Measurements from ENCODE around the gene ENTREP3. TPM values are rescaled to one million over a fixed set of nuclear protein-coding genes. Genes with fewer than 3 reads are reported as not detected.

The ENTREP3 gene
- total and polyA plus RNA-seq, 2 donors (not counting 3 experiments of a cell fraction or from before 2014, with no cell fraction given): 27.4 to 62.7 TPM

DNA sequence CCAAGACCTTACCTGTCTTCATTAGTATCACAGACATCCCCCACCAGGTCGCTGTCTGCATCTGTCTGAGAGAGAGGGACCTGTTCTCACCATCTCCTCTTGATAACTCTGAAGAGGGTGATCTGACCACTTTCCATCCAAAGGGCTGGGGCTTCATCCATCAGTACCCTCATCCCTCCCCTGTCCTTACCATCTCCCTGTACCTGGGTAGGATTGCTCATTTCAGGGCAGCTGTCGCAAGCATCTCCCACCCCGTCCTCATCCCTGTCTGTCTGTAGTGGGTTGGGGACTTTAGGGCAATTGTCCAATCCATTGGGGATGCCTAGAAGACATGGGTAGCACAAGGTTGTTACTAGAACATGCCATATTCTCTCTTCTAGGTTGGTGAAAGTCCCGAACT, 55.5 kb downstream of the ENTREP3 start:
- H3K9ac ChIP-seq (replicated peaks; ENCODE audit: extremely low read depth, insufficient read depth, low read length): no peak overlapping the region
- H3K9me1 ChIP-seq (replicated peaks; ENCODE audit: control insufficient read depth, extremely low read depth, insufficient read depth, low read length): no peaks in the 10 kb centered on the region
- H3K79me2 ChIP-seq (ENCODE audit: control insufficient read depth, insufficient read depth, low read length): no peaks in the 10 kb centered on the region
- TF ChIP-seq FOS (IDR thresholded peaks at IDR 0.05; ENCODE audit: borderline replicate concordance, insufficient read depth, low read length) (no peak), POLR2A (IDR thresholded peaks at IDR 0.05; ENCODE audit: low read depth, low read length) (no peak), POLR2AphosphoS5 (IDR thresholded peaks at IDR 0.05; ENCODE audit: insufficient read depth, low read depth, low read length) (no peak), MAX (IDR thresholded peaks at IDR 0.05; ENCODE audit: insufficient read depth, insufficient read length) (no peak), JUN (IDR thresholded peaks at IDR 0.05; ENCODE audit: borderline replicate concordance, insufficient read depth, insufficient read length, low read depth) (no peak), GATA2 (IDR thresholded peaks at IDR 0.05; ENCODE audit: insufficient read depth, insufficient read length, low read depth, low read length) (no peak)
- H3K4me3 ChIP-seq (replicated peaks in 1 of 3; ENCODE audit: insufficient read depth in 1 of 3, low read depth in 1 of 3, low read length in 3 of 3): no peak overlapping the region
- DNase-seq (ENCODE audit: low read depth, low spot score) (no peak), FAIRE-seq (no peak)
- dilution Hi-C loops (cut with MboI; ENCODE audit: extremely low pct_ligation_motif_present, low sequenced_read_pairs) (no loop called here), intact Hi-C loops (cut with micrococcal nuclease) (no loop called here)
- no peaks in the 10 kb centered on the region for H3K9me3 ChIP-seq (replicated peaks; ENCODE audit: control insufficient read depth, insufficient read depth, low read length)
- H3K36me3 ChIP-seq (ENCODE audit: control insufficient read depth in 2 of 2, extremely low read depth in 1 of 2, insufficient read depth in 2 of 2, low read length in 2 of 2): peaks cover 0 to 3% of the 10 kb centered on the region in 2 experiments
- POLR2A ChIA-PET: no interaction called here
- no peak overlapping the region for H3K27ac ChIP-seq (ENCODE audit: insufficient read depth, low read depth, low read length)
- no peaks in the 10 kb centered on the region for H3K27me3 ChIP-seq (ENCODE audit: control insufficient read depth in 2 of 2, insufficient read depth in 2 of 2, low read length in 2 of 2)
- BruUV-seq (replicated peaks): no TSS peak
- CTCF ChIA-PET: no interaction called here
- H3K4me2 ChIP-seq (ENCODE audit: insufficient read depth, low read length): no peak overlapping the region
- H3K4me1 ChIP-seq (ENCODE audit: control insufficient read depth, extremely low read depth, insufficient read depth, low read length): peaks cover 8% of the 10 kb centered on the region
- H4K20me1 ChIP-seq (replicated peaks; ENCODE audit: control insufficient read depth, extremely low read depth, insufficient read depth, low read length): no peaks in the 10 kb centered on the region
- H2AFZ ChIP-seq (ENCODE audit: low read depth, low read length): no peak overlapping the region

- H3K9me3 ChIP-seq (replicated peaks; ENCODE audit: control insufficient read depth, insufficient read depth, low read length): no peaks in the 10 kb centered on the region
- no peaks in the 10 kb centered on the region for H4K20me1 ChIP-seq (replicated peaks; ENCODE audit: control insufficient read depth, extremely low read depth, insufficient read depth, low read length)
- dilution Hi-C loops (cut with MboI; ENCODE audit: extremely low pct_ligation_motif_present, low sequenced_read_pairs) (no loop called here), intact Hi-C loops (cut with micrococcal nuclease) (no loop called here)
- peaks cover 0 to 3% of the 10 kb centered on the region in 2 experiments for H3K36me3 ChIP-seq (ENCODE audit: control insufficient read depth in 2 of 2, extremely low read depth in 1 of 2, insufficient read depth in 2 of 2, low read length in 2 of 2)
- no peaks in the 10 kb centered on the region for H3K9me1 ChIP-seq (replicated peaks; ENCODE audit: control insufficient read depth, extremely low read depth, insufficient read depth, low read length)
- no peak overlapping the region for H3K27ac ChIP-seq (ENCODE audit: insufficient read depth, low read depth, low read length)
- DNase-seq (ENCODE audit: low read depth, low spot score): no peak
- TF ChIP-seq POLR2A (IDR thresholded peaks at IDR 0.05; ENCODE audit: low read depth, low read length): no peak
- TF ChIP-seq JUN (IDR thresholded peaks at IDR 0.05; ENCODE audit: borderline replicate concordance, insufficient read depth, insufficient read length, low read depth): no peak
- H3K9ac ChIP-seq (replicated peaks; ENCODE audit: extremely low read depth, insufficient read depth, low read length): no peak overlapping the region
- H3K79me2 ChIP-seq (ENCODE audit: control insufficient read depth, insufficient read depth, low read length): no peaks in the 10 kb centered on the region
- POLR2A ChIA-PET: no interaction called here
- H2AFZ ChIP-seq (ENCODE audit: low read depth, low read length): no peak overlapping the region
- no TSS peak for BruUV-seq (replicated peaks)
- no peaks in the 10 kb centered on the region for H3K27me3 ChIP-seq (ENCODE audit: control insufficient read depth in 2 of 2, insufficient read depth in 2 of 2, low read length in 2 of 2)
- no peak overlapping the region for H3K4me2 ChIP-seq (ENCODE audit: insufficient read depth, low read length)
- peaks cover 8% of the 10 kb centered on the region for H3K4me1 ChIP-seq (ENCODE audit: control insufficient read depth, extremely low read depth, insufficient read depth, low read length)
- no peak overlapping the region for H3K4me3 ChIP-seq (replicated peaks in 1 of 3; ENCODE audit: insufficient read depth in 1 of 3, low read depth in 1 of 3, low read length in 3 of 3)
- no peak for FAIRE-seq
- CTCF ChIA-PET: no interaction called here
These were observed 56.8 kb downstream of the ENTREP3 start for GRCh38 chr1:155198547-155198906.

Measured in endothelial cell of umbilical vein (primary cell).